Measurements from ENCODE around the gene SNX3.
"Not testable (repeated sequence)": the region's sequence is repeated elsewhere in the genome, so short reads cannot be mapped to it uniquely, and the experiment has no call there.

Gene SNX3

DNA sequence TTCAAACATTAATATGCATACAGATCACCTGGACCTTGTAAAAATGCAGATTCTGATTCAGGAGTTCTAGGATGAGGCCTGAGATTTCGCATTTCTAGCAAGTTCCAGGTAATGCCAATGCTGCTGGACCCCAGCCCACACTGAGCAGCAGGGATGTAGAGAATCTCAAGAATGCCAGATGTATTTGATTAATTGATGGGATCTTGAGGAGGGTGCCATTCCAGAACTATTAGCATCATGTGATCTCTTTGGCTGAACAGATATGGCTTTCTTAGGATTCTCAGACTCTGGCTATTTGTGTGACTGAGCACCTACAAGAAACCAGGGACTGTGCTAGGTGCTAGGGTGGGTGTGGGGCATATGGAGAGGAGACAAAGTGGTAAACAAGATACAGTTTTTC is 16.5 kb upstream of the SNX3 start (continued):
- TF ChIP-seq, protein P1, sequence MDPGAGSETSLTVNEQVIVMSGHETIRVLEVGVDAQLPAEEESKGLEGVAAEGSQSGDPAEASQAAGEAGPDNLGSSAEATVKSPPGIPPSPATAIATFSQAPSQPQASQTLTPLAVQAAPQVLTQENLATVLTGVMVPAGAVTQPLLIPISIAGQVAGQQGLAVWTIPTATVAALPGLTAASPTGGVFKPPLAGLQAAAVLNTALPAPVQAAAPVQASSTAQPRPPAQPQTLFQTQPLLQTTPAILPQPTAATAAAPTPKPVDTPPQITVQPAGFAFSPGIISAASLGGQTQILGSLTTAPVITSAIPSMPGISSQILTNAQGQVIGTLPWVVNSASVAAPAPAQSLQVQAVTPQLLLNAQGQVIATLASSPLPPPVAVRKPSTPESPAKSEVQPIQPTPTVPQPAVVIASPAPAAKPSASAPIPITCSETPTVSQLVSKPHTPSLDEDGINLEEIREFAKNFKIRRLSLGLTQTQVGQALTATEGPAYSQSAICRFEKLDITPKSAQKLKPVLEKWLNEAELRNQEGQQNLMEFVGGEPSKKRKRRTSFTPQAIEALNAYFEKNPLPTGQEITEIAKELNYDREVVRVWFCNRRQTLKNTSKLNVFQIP (CRISPR knock-in tag; IDR thresholded peaks at IDR 0.05; ENCODE audit: borderline replicate concordance, low read depth), result no peak
- TF ChIP-seq ZNF565 (CRISPR knock-in tag; conservative IDR thresholded peaks at IDR 0.05; ENCODE audit: low read depth) (no peak), ZNF70 (CRISPR knock-in tag; IDR thresholded peaks at IDR 0.05) (no peak), ZNF8 (CRISPR knock-in tag; IDR thresholded peaks at IDR 0.05) (no peak), OSR1 (CRISPR knock-in tag; IDR thresholded peaks at IDR 0.05) (no peak), ISL1 (CRISPR knock-in tag; IDR thresholded peaks at IDR 0.05) (no peak), ZFP3 (CRISPR knock-in tag; IDR thresholded peaks at IDR 0.05) (no peak), CSDC2 (CRISPR knock-in tag; IDR thresholded peaks at IDR 0.05) (no peak), ZFP30 (CRISPR knock-in tag; IDR thresholded peaks at IDR 0.05) (no peak)
- TF ChIP-seq, protein P2, sequence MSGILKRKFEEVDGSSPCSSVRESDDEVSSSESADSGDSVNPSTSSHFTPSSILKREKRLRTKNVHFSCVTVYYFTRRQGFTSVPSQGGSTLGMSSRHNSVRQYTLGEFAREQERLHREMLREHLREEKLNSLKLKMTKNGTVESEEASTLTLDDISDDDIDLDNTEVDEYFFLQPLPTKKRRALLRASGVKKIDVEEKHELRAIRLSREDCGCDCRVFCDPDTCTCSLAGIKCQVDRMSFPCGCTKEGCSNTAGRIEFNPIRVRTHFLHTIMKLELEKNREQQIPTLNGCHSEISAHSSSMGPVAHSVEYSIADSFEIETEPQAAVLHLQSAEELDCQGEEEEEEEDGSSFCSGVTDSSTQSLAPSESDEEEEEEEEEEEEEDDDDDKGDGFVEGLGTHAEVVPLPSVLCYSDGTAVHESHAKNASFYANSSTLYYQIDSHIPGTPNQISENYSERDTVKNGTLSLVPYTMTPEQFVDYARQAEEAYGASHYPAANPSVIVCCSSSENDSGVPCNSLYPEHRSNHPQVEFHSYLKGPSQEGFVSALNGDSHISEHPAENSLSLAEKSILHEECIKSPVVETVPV (CRISPR knock-in tag; IDR thresholded peaks at IDR 0.05), result no peak

DNA sequence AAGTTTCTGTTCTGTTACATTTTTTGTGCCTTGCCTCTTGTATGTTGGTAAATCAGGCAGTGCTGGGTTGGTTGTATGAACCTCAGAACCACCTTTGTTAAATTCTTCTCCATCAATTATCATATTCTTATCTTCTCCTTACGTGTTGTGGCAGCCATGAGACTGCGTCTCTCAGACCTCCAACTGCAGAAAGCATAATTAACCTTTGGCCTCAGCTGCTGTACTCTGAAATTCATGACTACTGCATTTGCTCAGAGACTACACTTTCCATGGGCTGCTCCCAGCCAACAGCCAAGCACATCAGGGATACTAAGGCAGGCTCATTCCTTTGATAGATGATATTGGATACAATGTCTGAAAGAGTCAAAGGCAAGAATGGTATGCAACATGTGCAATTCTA is 15.1 kb upstream of the SNX3 start:
- no peak for ATAC-seq
- TF ChIP-seq, protein P2 (CRISPR knock-in tag; IDR thresholded peaks at IDR 0.05), result no peak
- TF ChIP-seq RARB (CRISPR knock-in tag; IDR thresholded peaks at IDR 0.05) (no peak), SNAI2 (CRISPR knock-in tag; IDR thresholded peaks at IDR 0.05) (no peak), OSR1 (CRISPR knock-in tag; IDR thresholded peaks at IDR 0.05) (no peak), ZFP3 (CRISPR knock-in tag; IDR thresholded peaks at IDR 0.05) (no peak), ZC3H10 (CRISPR knock-in tag; IDR thresholded peaks at IDR 0.05) (no peak), TCF4 (CRISPR knock-in tag; IDR thresholded peaks at IDR 0.05; ENCODE audit: borderline replicate concordance) (no peak)

DNA sequence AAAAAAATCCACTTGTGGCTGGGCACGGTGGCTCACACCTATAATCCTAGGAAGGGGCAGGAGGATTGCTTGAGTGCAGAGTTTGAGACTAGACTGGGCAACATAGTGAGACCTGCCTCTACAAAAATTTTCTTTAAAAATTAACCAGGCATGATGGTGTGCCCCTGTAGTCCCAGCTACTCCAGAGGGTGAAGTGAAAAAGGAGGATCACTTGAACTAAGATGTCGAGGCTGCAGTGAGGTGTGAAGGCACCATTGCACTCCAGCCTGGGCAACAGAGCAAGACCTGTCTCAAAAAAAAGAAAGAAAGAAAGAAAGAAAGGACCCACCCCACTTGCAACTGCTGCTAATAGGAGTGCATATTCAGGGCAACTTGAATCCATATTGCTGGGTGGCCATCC is 13.7 kb upstream of the SNX3 start:
- no peak for ATAC-seq
- TF ChIP-seq ZFP30 (CRISPR knock-in tag; IDR thresholded peaks at IDR 0.05) (no peak), ARNTL (CRISPR knock-in tag; IDR thresholded peaks at IDR 0.05; ENCODE audit: borderline replicate concordance, low read depth) (no peak), ZNF565 (CRISPR knock-in tag; conservative IDR thresholded peaks at IDR 0.05; ENCODE audit: low read depth) (no peak), SNAI2 (CRISPR knock-in tag; IDR thresholded peaks at IDR 0.05) (no peak)
- TF ChIP-seq, protein P3, sequence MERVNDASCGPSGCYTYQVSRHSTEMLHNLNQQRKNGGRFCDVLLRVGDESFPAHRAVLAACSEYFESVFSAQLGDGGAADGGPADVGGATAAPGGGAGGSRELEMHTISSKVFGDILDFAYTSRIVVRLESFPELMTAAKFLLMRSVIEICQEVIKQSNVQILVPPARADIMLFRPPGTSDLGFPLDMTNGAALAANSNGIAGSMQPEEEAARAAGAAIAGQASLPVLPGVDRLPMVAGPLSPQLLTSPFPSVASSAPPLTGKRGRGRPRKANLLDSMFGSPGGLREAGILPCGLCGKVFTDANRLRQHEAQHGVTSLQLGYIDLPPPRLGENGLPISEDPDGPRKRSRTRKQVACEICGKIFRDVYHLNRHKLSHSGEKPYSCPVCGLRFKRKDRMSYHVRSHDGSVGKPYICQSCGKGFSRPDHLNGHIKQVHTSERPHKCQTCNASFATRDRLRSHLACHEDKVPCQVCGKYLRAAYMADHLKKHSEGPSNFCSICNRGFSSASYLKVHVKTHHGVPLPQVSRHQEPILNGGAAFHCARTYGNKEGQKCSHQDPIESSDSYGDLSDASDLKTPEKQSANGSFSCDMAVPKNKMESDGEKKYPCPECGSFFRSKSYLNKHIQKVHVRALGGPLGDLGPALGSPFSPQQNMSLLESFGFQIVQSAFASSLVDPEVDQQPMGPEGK (CRISPR knock-in tag; IDR thresholded peaks at IDR 0.05; ENCODE audit: borderline replicate concordance), result no peak
- TF ChIP-seq, protein P2 (CRISPR knock-in tag; IDR thresholded peaks at IDR 0.05), result no peak

DNA sequence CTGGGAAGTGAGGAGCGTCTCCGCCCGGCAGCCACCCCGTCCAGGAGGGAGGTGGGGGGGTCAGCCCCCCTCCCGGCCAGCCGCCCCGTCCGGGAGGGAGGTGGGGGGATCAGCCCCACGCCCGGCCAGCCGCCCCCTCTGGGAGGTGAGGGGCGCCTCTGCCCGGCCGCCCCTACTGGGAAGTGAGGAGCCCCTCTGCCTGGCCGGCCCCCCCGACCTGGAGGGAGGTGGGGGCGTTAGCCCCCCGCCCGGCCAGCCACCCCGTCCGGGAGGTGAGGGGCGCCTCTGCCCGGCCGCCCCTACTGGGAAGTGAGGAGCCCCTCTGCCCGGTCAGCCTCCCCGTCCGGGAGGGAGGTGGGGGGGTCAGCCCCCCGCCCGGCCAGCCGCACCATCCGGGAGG is 9.1 kb upstream of the SNX3 start:
- not testable (repeated sequence) for ATAC-seq

DNA sequence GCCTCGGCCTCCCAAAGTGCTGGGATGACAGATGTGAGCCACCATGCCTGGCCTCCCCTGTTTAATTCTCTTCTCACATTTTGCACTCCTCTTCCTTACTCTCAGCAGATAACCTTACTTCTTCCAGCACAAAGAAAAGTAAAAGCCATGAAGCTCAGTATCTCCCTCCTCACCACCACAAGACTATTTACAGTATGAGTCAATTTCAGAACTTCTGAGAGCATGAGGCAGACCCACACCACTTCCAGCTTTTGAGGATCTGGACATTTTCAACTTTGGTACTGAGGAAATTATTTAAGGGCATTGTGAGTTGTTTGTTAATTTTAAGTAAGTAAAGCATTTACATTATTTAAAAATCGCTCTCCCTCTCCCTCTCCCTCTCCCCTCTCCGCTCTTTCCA is 8.0 kb upstream of the SNX3 start:
- ATAC-seq, result no peak
- TF ChIP-seq, protein P1 (CRISPR knock-in tag; IDR thresholded peaks at IDR 0.05; ENCODE audit: borderline replicate concordance, low read depth), result no peak
- TF ChIP-seq ZFP30 (CRISPR knock-in tag; IDR thresholded peaks at IDR 0.05), result no peak
- no peak for TF ChIP-seq ESRRG (CRISPR knock-in tag; IDR thresholded peaks at IDR 0.05)
- no peak for TF ChIP-seq ARNTL (CRISPR knock-in tag; IDR thresholded peaks at IDR 0.05; ENCODE audit: borderline replicate concordance, low read depth)
- TF ChIP-seq BACH2 (CRISPR knock-in tag; IDR thresholded peaks at IDR 0.05; ENCODE audit: borderline replicate concordance), result no peak

Measured in SK-N-SH treated with all-trans-retinoic acid at 6 μM for 48 hours (cell line).